Measurements from ENCODE around the gene CD2AP.
"Not testable (repeated sequence)": the region's sequence is repeated elsewhere in the genome, so short reads cannot be mapped to it uniquely, and the experiment has no call there.

The CD2AP gene

GRCh38 chr6:47509937-47510336 lies 32.3 kb downstream of the CD2AP start:
- DNase-seq, result no peak

- DNase-seq, result no peak
Measured at GRCh38 chr6:47512872-47513271, 35.3 kb downstream of the CD2AP start.

- DNase-seq, result no peak
Measured at GRCh38 chr6:47519279-47519678, 41.7 kb downstream of the CD2AP start.

- no peak for DNase-seq
Measured at GRCh38 chr6:47520282-47520681, 42.7 kb downstream of the CD2AP start.

- DNase-seq, result no peak
Measured at GRCh38 chr6:47521961-47522360, 44.4 kb downstream of the CD2AP start.

- DNase-seq, result peak; percentile 35 to 60
Measured at GRCh38 chr6:47524136-47524845, 46.7 kb downstream of the CD2AP start.

- DNase-seq, result no peak
Measured at GRCh38 chr6:47525330-47526057, 47.9 kb downstream of the CD2AP start.

GRCh38 chr6:47527274-47527673 lies 49.7 kb downstream of the CD2AP start:
- DNase-seq, result no peak

- no peak for DNase-seq
Measured at GRCh38 chr6:47529734-47530133, 52.1 kb downstream of the CD2AP start.

GRCh38 chr6:47532981-47533585 lies 55.5 kb downstream of the CD2AP start:
- no peak for DNase-seq

GRCh38 chr6:47534063-47534462 lies 56.5 kb downstream of the CD2AP start:
- DNase-seq, result no peak

- no peak for DNase-seq
Measured at GRCh38 chr6:47535316-47536225, 58.0 kb downstream of the CD2AP start.

- no peak for DNase-seq
Measured at GRCh38 chr6:47536816-47537401, 59.3 kb downstream of the CD2AP start.

- no peak for DNase-seq
Measured at GRCh38 chr6:47545223-47545622, 67.6 kb downstream of the CD2AP start.

- DNase-seq, result no peak
Measured at GRCh38 chr6:47551670-47552069, 74.1 kb downstream of the CD2AP start.

GRCh38 chr6:47552319-47552718 lies 74.7 kb downstream of the CD2AP start:
- no peak for DNase-seq

GRCh38 chr6:47553243-47553642 lies 75.7 kb downstream of the CD2AP start:
- not testable (repeated sequence) for DNase-seq

- DNase-seq, result not testable (repeated sequence)
Measured at GRCh38 chr6:47556459-47556858, 78.9 kb downstream of the CD2AP start.

GRCh38 chr6:47563162-47563561 lies 85.6 kb downstream of the CD2AP start:
- no peak for DNase-seq

- DNase-seq, result not testable (repeated sequence)
Measured at GRCh38 chr6:47566602-47567001, 89.0 kb downstream of the CD2AP start.

GRCh38 chr6:47567586-47567985 lies 90.0 kb downstream of the CD2AP start:
- DNase-seq, result no peak

- no peak for DNase-seq
Measured at GRCh38 chr6:47571488-47571887, 93.9 kb downstream of the CD2AP start.

- no peak for DNase-seq
Measured at GRCh38 chr6:47573109-47573508, 95.5 kb downstream of the CD2AP start.

Data from AML-193 (cell line).